ENCODE data around the gene AVP.

DNA sequence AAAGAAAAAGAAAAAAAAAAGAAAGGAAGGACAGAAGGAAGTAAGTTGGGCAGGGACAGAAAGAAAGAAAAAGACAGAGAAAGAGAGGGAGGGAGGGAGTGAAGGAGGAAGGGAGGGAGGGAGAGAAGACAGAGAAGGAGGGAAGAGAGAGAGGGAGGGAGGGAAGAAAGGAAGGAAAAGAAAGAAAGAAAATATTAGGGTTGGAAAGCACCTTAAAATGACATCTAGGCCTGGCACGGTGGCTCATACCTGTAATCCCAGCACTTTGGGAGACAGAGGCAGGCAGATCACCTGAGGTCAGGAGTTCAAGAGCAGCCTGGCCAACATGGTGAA is 42.0 kb upstream of the AVP start:
- TF ChIP-seq CTCF (IDR thresholded peaks at IDR 0.05; ENCODE audit: poor library complexity, severe bottlenecking) (no peak), EP300 (conservative IDR thresholded peaks at IDR 0.05; ENCODE audit: poor library complexity, severe bottlenecking) (no peak), TAF1 (IDR thresholded peaks at IDR 0.05; ENCODE audit: low read depth) (no peak), SMC3 (conservative IDR thresholded peaks at IDR 0.05; ENCODE audit: poor library complexity) (no peak)
